HEK293 (cell line): ENCODE data around the gene UBE2Q1.

Experiments
- CTCF ChIA-PET: fragments of 350-600 bp; formaldehyde crosslinking; extraction: SDS; loops from one replicate; lab custom pipeline; 2021; ENCODE audit warnings: antibody characterized with exemption; lab: Yijun Ruan, JAX
- POLR2A ChIA-PET: fragments of 300-600 bp; formaldehyde crosslinking; extraction: SDS; loops from one replicate; lab custom pipeline; 2020; ENCODE audit warnings: antibody characterized with exemption, inconsistent platforms; lab: Yijun Ruan, JAX
- H3K27ac ChIP-seq: fragments of 200-500 bp; sonication (Bioruptor generic); 2 replicates; pipeline ENCODE4 v1.5.1; 2014; ENCODE audit warnings: low read depth, low read length, control low read depth, inconsistent platforms; ENCODE audit errors: extremely low read depth
- H3K36me3 ChIP-seq, 2 experiments: fragments of 200-500 bp in 1 of 2; sonication (Bioruptor generic) in 1 of 2; 1 replicate in 1 of 2; 2 replicates in 1 of 2; pipeline ENCODE4 v1.5.1; 2014 to 2017; ENCODE audit warnings: inconsistent platforms in 2 of 2, low read length in 2 of 2; ENCODE audit not compliant: control insufficient read depth in 2 of 2, insufficient read depth in 1 of 2
- H3K4me1 ChIP-seq: fragments of 200-500 bp; sonication (Bioruptor generic); 2 replicates; pipeline ENCODE4 v1.5.1; 2014; ENCODE audit warnings: mild to moderate bottlenecking, low read length, inconsistent platforms; ENCODE audit not compliant: control insufficient read depth, insufficient read depth
- H3K4me3 ChIP-seq: 2 replicates; pipeline ENCODE4 v1.5.1; 2011; ENCODE audit warnings: low read depth, mild to moderate bottlenecking, control low read depth, low read length, moderate library complexity
- H3K9me3 ChIP-seq: fragments of 200-500 bp; sonication (Bioruptor generic); 2 replicates; pipeline ENCODE4 v1.5.1; 2014; ENCODE audit warnings: low read depth, low read length, inconsistent platforms; ENCODE audit not compliant: control insufficient read depth, insufficient read depth
- AEBP2 ChIP-seq: fragments of 450-650 bp; formaldehyde crosslinking; IDR thresholded peaks from 2 replicates; pipeline ENCODE4 v1.5.1; 2016; ENCODE audit warnings: missing biosample characterization, missing genetic modification characterization, borderline replicate concordance
- EGR2 ChIP-seq: fragments of 450-650 bp; formaldehyde crosslinking; IDR thresholded peaks from 2 replicates; pipeline ENCODE4 v1.5.1; 2016; ENCODE audit warnings: low read depth, missing biosample characterization, missing genetic modification characterization
- GFI1B ChIP-seq: fragments of 450-650 bp; formaldehyde crosslinking; IDR thresholded peaks from 2 replicates; pipeline ENCODE4 v1.5.1; 2016; ENCODE audit warnings: missing biosample characterization, missing genetic modification characterization
- GLI2 ChIP-seq: fragments of 450-650 bp; formaldehyde crosslinking; IDR thresholded peaks from 2 replicates; pipeline ENCODE4; 2017; ENCODE audit warnings: missing biosample characterization, missing genetic modification characterization, low read depth, borderline replicate concordance
- REST ChIP-seq: fragments of 450-650 bp; formaldehyde crosslinking; IDR thresholded peaks from 2 replicates; pipeline ENCODE4 v1.5.1; 2016; ENCODE audit warnings: missing biosample characterization, missing genetic modification characterization
- SCRT1 ChIP-seq: fragments of 450-650 bp; formaldehyde crosslinking; IDR thresholded peaks from 2 replicates; pipeline ENCODE4 v1.5.1; 2016; ENCODE audit warnings: missing biosample characterization, missing genetic modification characterization, borderline replicate concordance
- SP7 ChIP-seq: fragments of 450-650 bp; formaldehyde crosslinking; IDR thresholded peaks from 2 replicates; pipeline ENCODE4 v1.5.1; 2016; ENCODE audit warnings: missing biosample characterization, missing genetic modification characterization
- ZNF157 ChIP-seq: fragments of 450-650 bp; formaldehyde crosslinking; IDR thresholded peaks from 2 replicates; pipeline ENCODE4 v1.5.1; 2016; ENCODE audit warnings: missing biosample characterization, missing genetic modification characterization
- ZNF23 ChIP-seq: fragments of 450-650 bp; formaldehyde crosslinking; IDR thresholded peaks from 2 replicates; pipeline ENCODE4 v1.5.1; 2016; ENCODE audit warnings: missing biosample characterization, missing genetic modification characterization, borderline replicate concordance
- ZNF266 ChIP-seq: fragments of 450-650 bp; formaldehyde crosslinking; IDR thresholded peaks from 2 replicates; pipeline ENCODE4 v1.5.1; 2016; ENCODE audit warnings: missing biosample characterization, missing genetic modification characterization, low read depth
- ZNF426 ChIP-seq: fragments of 450-650 bp; formaldehyde crosslinking; IDR thresholded peaks from 2 replicates; pipeline ENCODE4 v1.5.1; 2017; ENCODE audit warnings: missing biosample characterization, missing genetic modification characterization, mild to moderate bottlenecking, inconsistent platforms, moderate library complexity
- ZNF514 ChIP-seq: fragments of 450-650 bp; formaldehyde crosslinking; IDR thresholded peaks from 2 replicates; pipeline ENCODE4 v1.5.1; 2016; ENCODE audit warnings: missing biosample characterization, missing genetic modification characterization
- ZNF555 ChIP-seq: fragments of 450-650 bp; formaldehyde crosslinking; conservative IDR thresholded peaks from 2 replicates; pipeline ENCODE4 v1.5.1; 2017; ENCODE audit warnings: missing biosample characterization, mild to moderate bottlenecking, missing genetic modification characterization, inconsistent platforms
- ZNF585B ChIP-seq: fragments of 450-650 bp; formaldehyde crosslinking; IDR thresholded peaks from 2 replicates; pipeline ENCODE4 v1.5.1; 2016; ENCODE audit warnings: missing biosample characterization, missing genetic modification characterization
- ZNF785 ChIP-seq: fragments of 450-650 bp; formaldehyde crosslinking; IDR thresholded peaks from 2 replicates; pipeline ENCODE4 v1.5.1; 2016; ENCODE audit warnings: missing biosample characterization, missing genetic modification characterization
- ZSCAN30 ChIP-seq: fragments of 450-650 bp; IDR thresholded peaks from 2 replicates; pipeline ENCODE4 v1.5.1; 2018; ENCODE audit warnings: missing biosample characterization, mild to moderate bottlenecking, missing genetic modification characterization, moderate library complexity
- TF ChIP-seq, protein P1 (sequence below): fragments of 450-650 bp; formaldehyde crosslinking; IDR thresholded peaks from 2 replicates; pipeline ENCODE4 v1.5.1; 2017; ENCODE audit warnings: missing biosample characterization, missing genetic modification characterization
- TF ChIP-seq, protein P2 (sequence below): fragments of 450-650 bp; formaldehyde crosslinking; IDR thresholded peaks from 2 replicates; pipeline ENCODE4 v1.5.1; 2016; ENCODE audit warnings: missing biosample characterization, missing genetic modification characterization

The UBE2Q1 gene

GRCh38 chr1:154591206-154591605 is 32.7 kb upstream of the UBE2Q1 start (continued):
- no peak for TF ChIP-seq SP7
- no peak for TF ChIP-seq ZNF23 (tag by site-specific recombination)
- TF ChIP-seq, protein P1, sequence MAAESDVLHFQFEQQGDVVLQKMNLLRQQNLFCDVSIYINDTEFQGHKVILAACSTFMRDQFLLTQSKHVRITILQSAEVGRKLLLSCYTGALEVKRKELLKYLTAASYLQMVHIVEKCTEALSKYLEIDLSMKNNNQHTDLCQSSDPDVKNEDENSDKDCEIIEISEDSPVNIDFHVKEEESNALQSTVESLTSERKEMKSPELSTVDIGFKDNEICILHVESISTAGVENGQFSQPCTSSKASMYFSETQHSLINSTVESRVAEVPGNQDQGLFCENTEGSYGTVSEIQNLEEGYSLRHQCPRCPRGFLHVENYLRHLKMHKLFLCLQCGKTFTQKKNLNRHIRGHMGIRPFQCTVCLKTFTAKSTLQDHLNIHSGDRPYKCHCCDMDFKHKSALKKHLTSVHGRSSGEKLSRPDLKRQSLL (tag by site-specific recombination): no peak
- TF ChIP-seq ZSCAN30: no peak
- no peak for TF ChIP-seq EGR2 (tag by site-specific recombination)

- Histone ChIP-seq H3K9me3 (no peaks in the 10 kb centered on the region), H3K4me3 (no peak overlapping the region), H3K36me3 (peaks cover 53 to 98% of the 10 kb centered on the region in 2 experiments), H3K4me1 (no peaks in the 10 kb centered on the region), H3K27ac (no peak overlapping the region)
- TF ChIP-seq ZNF514 (no peak), SCRT1 (no peak), ZNF585B (tag by site-specific recombination) (no peak)
- ChIA-PET POLR2A (interaction anchor here (0.6 kb wide), 1 partner anchor 24 kb away, joined by 4 read pairs; no protein-coding TSS in a partner anchor), CTCF (interaction anchor here (1.7 kb wide), 1 partner anchor 288 kb away, joined by 3 read pairs; no protein-coding TSS in a partner anchor)
Measured at GRCh38 chr1:154590756-154591155, 32.3 kb upstream of the UBE2Q1 start.

GRCh38 chr1:154589780-154590179 is 31.3 kb upstream of the UBE2Q1 start:
- H3K9me3 ChIP-seq: no peaks in the 10 kb centered on the region
- POLR2A ChIA-PET: no interaction called here

GRCh38 chr1:154586641-154587040 is 28.2 kb upstream of the UBE2Q1 start:
- peaks cover 48 to 100% of the 10 kb centered on the region in 2 experiments for H3K36me3 ChIP-seq
- H3K4me3 ChIP-seq: no peak overlapping the region
- no peaks in the 10 kb centered on the region for H3K9me3 ChIP-seq
- POLR2A ChIA-PET: no interaction called here
- TF ChIP-seq, protein P2, sequence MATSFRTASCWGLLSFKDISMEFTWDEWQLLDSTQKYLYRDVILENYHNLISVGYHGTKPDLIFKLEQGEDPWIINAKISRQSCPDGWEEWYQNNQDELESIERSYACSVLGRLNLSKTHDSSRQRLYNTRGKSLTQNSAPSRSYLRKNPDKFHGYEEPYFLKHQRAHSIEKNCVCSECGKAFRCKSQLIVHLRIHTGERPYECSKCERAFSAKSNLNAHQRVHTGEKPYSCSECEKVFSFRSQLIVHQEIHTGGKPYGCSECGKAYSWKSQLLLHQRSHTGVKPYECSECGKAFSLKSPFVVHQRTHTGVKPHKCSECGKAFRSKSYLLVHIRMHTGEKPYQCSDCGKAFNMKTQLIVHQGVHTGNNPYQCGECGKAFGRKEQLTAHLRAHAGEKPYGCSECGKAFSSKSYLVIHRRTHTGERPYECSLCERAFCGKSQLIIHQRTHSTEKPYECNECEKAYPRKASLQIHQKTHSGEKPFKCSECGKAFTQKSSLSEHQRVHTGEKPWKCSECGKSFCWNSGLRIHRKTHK (tag by site-specific recombination): no peak
- TF ChIP-seq SCRT1: no peak
- no peak for TF ChIP-seq GFI1B (tag by site-specific recombination)
- no peak for TF ChIP-seq ZNF266 (tag by site-specific recombination)
- no peak for TF ChIP-seq ZNF426 (tag by site-specific recombination)
- no peak for TF ChIP-seq ZNF555 (tag by site-specific recombination)
- TF ChIP-seq REST (tag by site-specific recombination): no peak
- TF ChIP-seq AEBP2: no peak
- TF ChIP-seq, all 188 proteins: peak for 0
- CTCF ChIA-PET: no interaction called here
- no peaks in the 10 kb centered on the region for H3K4me1 ChIP-seq
- H3K27ac ChIP-seq: no peak overlapping the region

More at GRCh38 chr1:154589780-154590179, 31.3 kb upstream of the UBE2Q1 start:
- CTCF ChIA-PET: interaction anchor here (0.6 to 0.7 kb wide), 2 partner anchors 9 to 578 kb away, joined by 3 read pairs; no protein-coding TSS in a partner anchor
- Histone ChIP-seq H3K4me3 (no peak overlapping the region), H3K36me3 (peaks cover 50 to 100% of the 10 kb centered on the region in 2 experiments), H3K4me1 (no peaks in the 10 kb centered on the region), H3K27ac (no peak overlapping the region)
- TF ChIP-seq ZNF785 (tag by site-specific recombination): no peak
- TF ChIP-seq ZNF157: no peak
- no peak for TF ChIP-seq GLI2 (tag by site-specific recombination)
- TF ChIP-seq EGR2 (tag by site-specific recombination): no peak
